Dedifferentiated amniotic fluid mesenchymal stem cell (primary cell): ENCODE results near the gene MIDN.
"Not testable (repeated sequence)": the region's sequence is repeated elsewhere in the genome, so short reads cannot be mapped to it uniquely, and the experiment has no call there.

ENCODE experiments used
- DNase-seq: peaks from one replicate; pipeline ENCODE4 v3.0.0-alpha.2; 2016; ENCODE audit errors: extremely low spot score

The MIDN gene

GRCh38 chr19:1246265-1247087 is 1.9 kb upstream of the MIDN start:
- DNase-seq: not testable (repeated sequence)

- DNase-seq: no peak
Observed at GRCh38 chr19:1247748-1248138, 640 bp upstream of the MIDN start.

- peak; percentile 55 for DNase-seq
Observed at GRCh38 chr19:1248786-1249297, 459 bp downstream of the MIDN start.

- DNase-seq: peak; percentile 92
Observed at GRCh38 chr19:1249298-1249989, 1.1 kb downstream of the MIDN start.

- DNase-seq: no peak
Observed at GRCh38 chr19:1249990-1250436, 1.6 kb downstream of the MIDN start.

GRCh38 chr19:1250437-1251260 is 2.3 kb downstream of the MIDN start:
- no peak for DNase-seq

- DNase-seq: no peak
Observed at GRCh38 chr19:1251330-1252220, 3.2 kb downstream of the MIDN start.

GRCh38 chr19:1252221-1252820 is 3.9 kb downstream of the MIDN start:
- peak; percentile 82 for DNase-seq

GRCh38 chr19:1252821-1253513 is 4.6 kb downstream of the MIDN start:
- DNase-seq: peak; percentile 96

GRCh38 chr19:1253514-1254080 is 5.2 kb downstream of the MIDN start:
- no peak for DNase-seq

- no peak for DNase-seq
Observed at GRCh38 chr19:1254081-1254527, 5.7 kb downstream of the MIDN start.

GRCh38 chr19:1254530-1255185 is 6.3 kb downstream of the MIDN start:
- DNase-seq: no peak

GRCh38 chr19:1255186-1256161 is 7.1 kb downstream of the MIDN start:
- DNase-seq: no peak

- no peak for DNase-seq
Observed at GRCh38 chr19:1256646-1257474, 8.5 kb downstream of the MIDN start.

GRCh38 chr19:1257475-1258162 is 9.2 kb downstream of the MIDN start:
- no peak for DNase-seq

GRCh38 chr19:1258163-1258492 is 9.7 kb downstream of the MIDN start:
- no peak for DNase-seq
